PC-9 (cell line): ENCODE measurements around the gene RPL5.

Experiments
- CTCF ChIP-seq: fragments of 200-600 bp; sonication (generic); conservative IDR thresholded peaks from 2 replicates; pipeline ENCODE4 v1.6.1; 2017; ENCODE audit warnings: mixed run types, antibody characterized with exemption, mild to moderate bottlenecking, moderate library complexity
- EZH2 ChIP-seq: fragments of 200-600 bp; sonication (generic); IDR thresholded peaks from 2 replicates; pipeline ENCODE4 v1.8.0; 2017; ENCODE audit warnings: antibody characterized with exemption, low read depth

GRCh38 chr1:92837062-92837461 is 5.2 kb downstream of the RPL5 start:
- TF ChIP-seq CTCF (no peak), EZH2 (no peak)
